BE2C (cell line): ENCODE measurements around the gene MLLT10.

Source experiments
- DNase-seq: peaks from one replicate; pipeline ENCODE4 v3.0.0-alpha.2; 2020
- H3K27me3 ChIP-seq: fragments of 250-450 bp; sonication (Bioruptor Pico); 2 replicates; pipeline ENCODE4 v1.5.1; 2020; ENCODE audit warnings: mild to moderate bottlenecking
- H3K36me3 ChIP-seq: fragments of 250-450 bp; sonication (Bioruptor Pico); 2 replicates; pipeline ENCODE4 v1.5.1; 2020; ENCODE audit warnings: mild to moderate bottlenecking
- H3K4me1 ChIP-seq: fragments of 250-450 bp; sonication (Bioruptor Pico); 2 replicates; pipeline ENCODE4 v1.5.1; 2020
- H3K4me3 ChIP-seq: 2 replicates; pipeline ENCODE4 v1.5.1; 2011; ENCODE audit warnings: low read depth, low read length
- H3K9me3 ChIP-seq: fragments of 250-450 bp; sonication (Bioruptor Pico); 2 replicates; pipeline ENCODE4 v1.5.1; 2020
- TF ChIP-seq, protein P1 (sequence below): IDR thresholded peaks from 2 replicates; pipeline ENCODE4 v1.5.1; 2012; ENCODE audit warnings: mild to moderate bottlenecking, low read depth, low read length

Gene MLLT10

GRCh38 chr10:21733710-21734109 is 199.7 kb downstream of the MLLT10 start:
- no peak for DNase-seq
- Histone ChIP-seq H3K9me3 (no peaks in the 10 kb centered on the region), H3K4me1 (no peaks in the 10 kb centered on the region; the same call in 1 of the 2 replicates), H3K36me3 (peaks cover 29% of the 10 kb centered on the region), H3K4me3 (no peak overlapping the region), H3K27me3 (no peaks in the 10 kb centered on the region)
- TF ChIP-seq, protein P1, sequence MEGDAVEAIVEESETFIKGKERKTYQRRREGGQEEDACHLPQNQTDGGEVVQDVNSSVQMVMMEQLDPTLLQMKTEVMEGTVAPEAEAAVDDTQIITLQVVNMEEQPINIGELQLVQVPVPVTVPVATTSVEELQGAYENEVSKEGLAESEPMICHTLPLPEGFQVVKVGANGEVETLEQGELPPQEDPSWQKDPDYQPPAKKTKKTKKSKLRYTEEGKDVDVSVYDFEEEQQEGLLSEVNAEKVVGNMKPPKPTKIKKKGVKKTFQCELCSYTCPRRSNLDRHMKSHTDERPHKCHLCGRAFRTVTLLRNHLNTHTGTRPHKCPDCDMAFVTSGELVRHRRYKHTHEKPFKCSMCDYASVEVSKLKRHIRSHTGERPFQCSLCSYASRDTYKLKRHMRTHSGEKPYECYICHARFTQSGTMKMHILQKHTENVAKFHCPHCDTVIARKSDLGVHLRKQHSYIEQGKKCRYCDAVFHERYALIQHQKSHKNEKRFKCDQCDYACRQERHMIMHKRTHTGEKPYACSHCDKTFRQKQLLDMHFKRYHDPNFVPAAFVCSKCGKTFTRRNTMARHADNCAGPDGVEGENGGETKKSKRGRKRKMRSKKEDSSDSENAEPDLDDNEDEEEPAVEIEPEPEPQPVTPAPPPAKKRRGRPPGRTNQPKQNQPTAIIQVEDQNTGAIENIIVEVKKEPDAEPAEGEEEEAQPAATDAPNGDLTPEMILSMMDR, result no peak

DNA sequence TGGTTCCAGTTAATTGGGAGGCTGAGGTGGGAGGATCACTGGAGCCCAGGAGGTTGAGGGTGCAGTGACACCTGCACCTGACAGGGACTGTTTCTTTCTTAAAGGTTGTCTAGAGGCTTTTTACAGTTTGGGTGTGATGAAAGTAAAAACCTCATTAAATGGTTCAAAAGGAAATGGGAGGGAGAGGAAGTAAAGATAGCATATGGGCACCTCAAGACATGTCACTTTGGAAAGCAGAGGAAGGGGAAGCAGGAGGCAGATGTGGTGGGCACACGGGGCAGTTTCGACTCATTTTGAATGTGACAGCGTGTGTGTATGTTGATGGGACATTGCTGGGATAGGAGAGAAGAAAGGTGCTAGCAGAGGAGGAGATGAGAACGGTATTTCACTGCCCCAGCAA is 203.1 kb downstream of the MLLT10 start:
- peaks cover 56% of the 10 kb centered on the region for H3K36me3 ChIP-seq
- TF ChIP-seq, protein P1, result no peak

GRCh38 chr10:21740989-21741388 is 207.0 kb downstream of the MLLT10 start:
- TF ChIP-seq, protein P1, result no peak
- Histone ChIP-seq H3K4me3 (no peak overlapping the region), H3K36me3 (peaks cover 54% of the 10 kb centered on the region), H3K27me3 (no peaks in the 10 kb centered on the region), H3K9me3 (no peaks in the 10 kb centered on the region), H3K4me1 (no peaks in the 10 kb centered on the region)
- DNase-seq, result no peak

More for the DNA sequence above, 203.1 kb downstream of the MLLT10 start:
- no peaks in the 10 kb centered on the region for H3K27me3 ChIP-seq
- DNase-seq, result no peak
- H3K9me3 ChIP-seq, result no peaks in the 10 kb centered on the region
- H3K4me3 ChIP-seq, result no peak overlapping the region
- no peaks in the 10 kb centered on the region for H3K4me1 ChIP-seq

DNA sequence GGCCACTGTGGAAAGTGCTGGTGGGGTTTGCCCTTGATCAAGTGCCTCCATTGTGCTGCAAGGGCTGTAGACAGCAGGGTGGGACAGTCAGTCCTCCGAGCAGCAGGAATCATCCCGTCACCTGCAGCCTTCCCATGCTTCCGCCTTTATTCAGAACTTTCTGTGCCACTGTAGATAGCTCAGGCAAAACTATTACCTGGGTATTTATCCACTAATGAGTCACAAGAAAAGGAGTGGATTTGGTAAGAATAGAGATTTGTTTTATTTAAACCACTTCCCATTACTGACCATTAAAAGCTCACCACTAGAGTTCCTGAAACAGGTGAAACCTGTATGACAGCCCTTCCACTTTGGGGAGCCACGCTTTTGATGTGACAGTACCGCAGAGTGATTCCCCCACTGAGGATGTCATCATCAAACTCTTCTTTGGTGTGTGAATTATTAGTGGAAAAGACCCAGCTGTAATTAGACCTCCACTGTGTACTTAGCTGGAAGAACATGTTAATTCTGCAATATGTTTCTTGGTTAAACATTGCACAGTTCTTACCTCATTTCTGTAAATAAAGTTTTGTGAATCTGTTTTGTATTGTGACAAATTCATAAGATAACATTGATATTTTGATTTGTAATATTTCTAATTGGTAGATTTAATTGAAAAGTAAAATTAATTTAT is 208.8 kb downstream of the MLLT10 start:
- TF ChIP-seq, protein P1, result no peak
- Histone ChIP-seq H3K4me1 (no peaks in the 10 kb centered on the region), H3K9me3 (no peaks in the 10 kb centered on the region), H3K36me3 (peaks cover 47% of the 10 kb centered on the region), H3K27me3 (no peaks in the 10 kb centered on the region), H3K4me3 (no peak overlapping the region)
- no peak for DNase-seq

DNA sequence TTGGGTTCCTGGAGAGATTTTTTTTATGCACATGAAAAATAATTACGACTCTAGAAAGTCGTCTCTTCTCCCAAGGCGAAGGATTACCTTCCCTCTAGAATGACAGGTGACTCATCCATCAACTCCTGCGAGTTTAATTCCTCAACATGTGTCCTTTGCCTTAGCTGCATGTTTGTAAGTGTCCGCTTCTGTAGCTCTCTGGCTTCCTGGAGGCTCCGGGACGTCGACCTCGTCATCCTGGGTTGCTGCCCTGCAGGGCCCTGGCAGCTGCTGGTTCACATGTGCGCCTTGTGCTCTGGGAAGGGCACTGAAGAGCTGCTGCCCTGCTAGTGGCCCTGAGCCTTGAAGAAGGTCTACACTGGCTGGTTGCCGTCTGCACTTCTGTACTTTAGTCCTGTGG is 210.2 kb downstream of the MLLT10 start:
- no peak overlapping the region for H3K4me3 ChIP-seq
- H3K27me3 ChIP-seq, result no peaks in the 10 kb centered on the region
- TF ChIP-seq, protein P1, result no peak
- peaks cover 40% of the 10 kb centered on the region for H3K36me3 ChIP-seq
- no peaks in the 10 kb centered on the region for H3K4me1 ChIP-seq
- DNase-seq, result no peak
- no peaks in the 10 kb centered on the region for H3K9me3 ChIP-seq

DNA sequence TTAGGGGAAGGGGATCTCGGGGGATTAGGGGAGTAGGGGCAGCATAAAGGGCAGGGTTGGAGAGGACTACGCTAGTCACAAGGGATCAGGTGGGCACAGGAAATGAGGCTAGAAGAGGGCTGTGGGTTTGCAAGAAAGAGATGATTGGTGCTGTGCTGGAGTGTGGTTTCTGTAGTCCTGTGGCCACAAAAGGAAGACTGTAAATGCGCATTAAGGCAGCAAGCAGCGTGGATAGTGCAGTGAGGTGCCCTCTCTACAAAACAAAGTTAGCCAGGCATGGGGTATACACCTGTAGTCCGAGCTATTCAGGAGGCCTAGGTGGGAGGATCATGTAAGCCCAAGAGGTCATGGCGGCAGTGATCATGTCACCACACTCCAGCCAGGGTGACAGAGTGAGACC is 212.1 kb downstream of the MLLT10 start:
- H3K36me3 ChIP-seq, result peaks cover 25% of the 10 kb centered on the region
- DNase-seq, result no peak
- H3K4me3 ChIP-seq, result no peak overlapping the region
- H3K4me1 ChIP-seq, result 0 out of 2 replicates have a peak, but pooled peaks cover under 1% of the 10 kb centered on the region
- no peaks in the 10 kb centered on the region for H3K9me3 ChIP-seq
- TF ChIP-seq, protein P1, result no peak
- no peaks in the 10 kb centered on the region for H3K27me3 ChIP-seq
